H4 (cell line): Measurements from ENCODE around the gene ADGRB3. TPM values are rescaled to one million over a fixed set of nuclear protein-coding genes. Genes with fewer than 3 reads are reported as not detected.
"Not testable (repeated sequence)": the region's sequence is repeated elsewhere in the genome, so short reads cannot be mapped to it uniquely, and the experiment has no call there.

Experiments used
- DNase-seq: peaks from one replicate; pipeline ENCODE4 v3.0.0-alpha.2; 2015; ENCODE audit warnings: low spot score
- total RNA-seq: library from RNA; depleted of rRNA; stranded (reverse); fragments of >200 nt; shearing (Covaris generic); gene quantifications from 2 replicates; pipeline ENCODE4 v1.2.3, GENCODE V29; 2014

The ADGRB3 gene
- total RNA-seq, 1 experiment from 2014 or later, result 0.79 TPM

DNA sequence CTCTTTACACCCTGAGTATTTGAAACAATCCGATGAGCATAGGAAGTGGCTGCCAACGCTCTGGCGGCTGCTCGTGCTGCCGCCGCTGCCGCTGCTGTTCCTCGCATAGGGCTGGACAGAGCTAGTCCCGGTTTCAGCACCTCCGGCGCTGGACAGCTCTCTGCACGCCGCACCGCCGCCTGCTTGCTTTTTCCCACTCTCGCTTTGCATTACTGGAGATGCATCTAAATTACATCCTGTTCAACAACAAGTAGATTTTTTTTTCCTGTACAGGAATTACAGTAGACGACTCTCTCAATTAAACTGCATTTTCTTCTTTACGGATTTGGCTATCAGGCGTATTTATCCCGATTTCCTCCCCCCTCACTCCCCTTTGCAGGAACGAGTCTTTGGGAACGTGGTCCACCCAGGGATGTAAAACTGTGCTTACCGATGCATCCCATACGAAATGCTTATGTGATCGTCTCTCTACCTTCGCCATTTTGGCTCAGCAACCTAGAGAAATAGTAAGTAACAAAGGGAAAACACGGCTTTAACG lies 597.9 kb downstream of the ADGRB3 start:
- peak; percentile 47 for DNase-seq

DNA sequence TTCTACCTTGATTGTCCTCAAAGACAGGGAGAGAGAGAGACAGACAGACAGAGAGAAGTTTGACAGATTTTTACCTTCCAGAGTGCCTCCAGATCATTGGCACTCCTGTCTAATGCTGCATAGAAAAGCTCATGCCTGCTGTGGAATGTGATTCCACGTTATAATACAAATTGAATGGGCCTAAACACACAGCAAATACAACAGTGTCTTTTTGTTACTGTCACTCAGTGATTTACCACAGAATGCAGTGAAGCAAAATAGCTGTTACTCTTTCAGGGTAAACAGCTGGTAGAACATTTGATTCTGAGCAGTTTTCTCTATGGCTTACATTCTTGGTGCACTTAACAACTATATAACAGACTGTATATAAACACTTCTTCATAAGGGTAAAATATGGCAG lies 603.0 kb downstream of the ADGRB3 start:
- no peak for DNase-seq

DNA sequence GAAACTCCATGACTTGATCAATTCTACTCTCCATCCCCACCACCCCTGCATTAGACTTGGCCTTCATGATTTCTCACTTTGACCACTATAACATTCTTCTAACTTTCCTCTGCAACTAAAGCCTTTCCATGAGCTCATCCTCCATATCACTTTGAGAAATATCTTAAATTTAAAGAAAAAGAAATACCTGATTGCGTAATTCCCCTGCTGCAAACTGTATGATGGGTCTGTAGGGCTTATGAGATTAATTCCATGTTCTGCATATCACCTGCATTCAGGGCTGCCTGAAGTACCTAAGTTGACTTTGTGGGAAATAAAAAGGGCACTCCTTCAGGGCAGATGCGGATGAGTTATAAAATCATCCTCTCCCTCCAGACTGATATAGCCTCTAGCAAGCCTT lies 611.9 kb downstream of the ADGRB3 start:
- DNase-seq, result no peak

DNA sequence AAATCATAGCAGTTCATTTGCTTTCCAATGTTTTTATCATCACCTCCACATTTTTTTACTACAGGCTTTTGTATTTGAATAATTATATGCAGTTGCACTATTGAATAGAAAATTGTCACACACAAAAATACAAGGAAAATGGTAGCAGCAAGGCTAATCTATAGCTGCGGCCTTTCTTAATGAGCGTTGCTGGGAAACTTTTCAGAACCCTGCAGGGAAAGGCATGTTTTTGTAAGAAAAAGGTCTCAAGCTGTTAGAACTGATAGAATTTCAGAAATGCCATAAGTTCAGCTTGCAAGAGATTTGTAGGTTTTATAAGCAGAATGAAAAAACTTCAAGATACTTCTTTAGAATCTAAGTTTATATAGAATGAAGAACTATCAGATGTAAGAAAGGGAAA lies 625.9 kb downstream of the ADGRB3 start:
- no peak for DNase-seq

DNA sequence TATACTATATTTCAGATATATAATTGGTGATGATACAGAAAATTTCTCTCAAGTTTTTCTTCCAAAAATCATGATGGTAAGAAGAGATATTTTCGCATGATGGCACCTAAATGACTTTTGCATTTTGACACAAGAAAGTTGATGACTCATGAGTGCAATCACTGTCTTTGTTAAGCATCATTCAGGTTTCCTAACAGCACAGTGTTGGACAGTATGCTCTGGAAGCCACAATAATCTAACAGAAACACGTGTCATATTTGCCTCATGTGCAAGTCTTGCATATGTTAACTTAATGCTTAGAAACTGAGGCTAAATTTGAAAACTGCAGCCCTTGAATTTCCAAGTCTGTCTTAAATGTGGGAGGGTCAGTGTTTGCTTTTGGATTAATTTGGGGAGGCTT lies 628.2 kb downstream of the ADGRB3 start:
- DNase-seq, result no peak

DNA sequence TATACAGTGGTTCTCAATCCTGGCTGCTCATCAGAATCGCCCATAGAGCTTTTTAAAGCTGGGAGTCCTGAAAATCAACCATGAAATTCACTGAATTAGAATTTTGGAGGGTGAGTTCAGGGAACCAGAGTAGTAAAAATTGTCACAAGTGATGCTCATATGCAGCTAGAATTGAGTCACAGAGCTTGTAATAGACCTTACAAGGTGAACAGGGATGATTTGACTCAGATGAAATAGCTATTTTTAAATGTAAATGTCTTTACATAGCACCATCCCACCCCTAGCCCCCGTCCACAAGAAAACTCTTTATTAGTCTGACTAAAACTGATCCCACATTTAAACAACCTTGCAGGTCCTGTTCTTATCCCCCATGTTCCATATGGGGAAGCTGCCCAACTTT lies 630.0 kb downstream of the ADGRB3 start:
- DNase-seq, result no peak

DNA sequence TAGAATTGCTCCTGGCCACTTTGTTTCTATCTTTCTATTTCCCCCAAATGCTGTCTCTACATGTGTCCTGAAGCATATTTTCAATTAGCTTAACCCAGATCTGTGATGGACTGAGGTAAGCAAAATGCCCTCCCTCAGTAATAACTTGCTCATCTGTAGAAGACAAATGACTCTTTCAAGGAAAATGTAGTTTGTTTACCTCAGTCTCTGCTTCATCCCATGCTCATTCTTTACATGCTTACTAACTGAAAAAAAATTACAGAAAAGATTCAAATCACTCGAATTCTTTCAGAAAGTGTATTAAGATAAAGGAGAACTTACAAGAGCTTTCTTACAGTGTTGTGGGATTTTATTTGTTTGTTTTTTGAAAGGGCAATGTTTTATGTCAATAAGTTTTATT lies 630.6 kb downstream of the ADGRB3 start:
- no peak for DNase-seq

DNA sequence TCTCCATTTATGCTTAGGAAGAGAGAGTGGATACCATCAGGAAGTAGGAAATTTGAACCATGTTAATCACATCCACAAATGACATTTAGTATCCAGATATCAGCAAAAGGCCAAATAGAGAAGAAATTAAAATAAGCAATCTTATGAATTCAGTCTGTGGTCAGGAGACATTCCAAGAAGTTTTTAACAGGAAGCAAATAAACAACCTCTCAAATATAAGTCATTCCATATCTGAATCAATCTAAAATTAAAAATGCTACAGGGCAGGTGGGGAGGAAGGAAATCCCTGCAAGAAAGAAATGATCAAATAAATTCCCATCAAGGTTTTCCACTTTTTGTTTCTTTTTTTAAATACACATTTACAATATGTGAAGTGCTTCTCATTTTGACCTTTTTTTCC lies 641.1 kb downstream of the ADGRB3 start:
- DNase-seq, result no peak

DNA sequence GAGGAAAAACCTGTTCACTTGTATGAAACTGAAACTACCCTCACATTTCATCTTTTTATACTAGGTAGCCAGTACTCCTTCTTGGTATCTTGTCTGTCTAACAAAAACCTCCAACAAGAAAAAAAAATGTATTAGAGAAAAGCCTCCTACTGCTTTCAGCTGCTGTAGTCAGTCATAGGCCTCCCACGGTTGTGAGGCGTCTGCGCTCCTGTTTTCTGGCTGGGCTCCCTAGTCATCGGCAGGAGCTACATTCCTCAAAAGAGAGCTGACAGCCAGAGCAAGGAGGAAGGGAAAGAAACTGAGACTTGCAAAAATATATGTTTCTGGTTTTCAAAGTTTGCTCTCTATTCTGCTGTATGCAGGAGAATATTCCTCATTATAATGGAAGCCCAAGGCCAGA lies 644.7 kb downstream of the ADGRB3 start:
- DNase-seq, result no peak

DNA sequence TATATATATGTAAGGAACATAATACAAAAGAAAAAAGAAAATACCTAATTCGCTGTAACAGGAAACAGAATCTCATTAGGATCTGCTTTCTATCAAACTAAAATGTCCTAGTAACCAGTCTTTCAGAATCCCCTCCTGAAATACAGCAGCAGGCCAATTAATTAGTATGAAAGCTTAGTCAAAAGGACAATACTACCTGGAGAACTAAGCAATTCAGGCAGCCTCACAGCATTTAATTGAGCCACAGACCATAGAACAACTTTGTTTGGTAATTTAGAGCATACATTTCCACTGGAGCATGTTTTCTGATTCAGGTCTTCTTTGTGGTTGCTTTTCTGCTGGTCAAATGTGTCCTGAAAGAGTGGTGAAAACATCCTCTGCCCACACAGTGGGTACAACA lies 645.8 kb downstream of the ADGRB3 start:
- no peak for DNase-seq

DNA sequence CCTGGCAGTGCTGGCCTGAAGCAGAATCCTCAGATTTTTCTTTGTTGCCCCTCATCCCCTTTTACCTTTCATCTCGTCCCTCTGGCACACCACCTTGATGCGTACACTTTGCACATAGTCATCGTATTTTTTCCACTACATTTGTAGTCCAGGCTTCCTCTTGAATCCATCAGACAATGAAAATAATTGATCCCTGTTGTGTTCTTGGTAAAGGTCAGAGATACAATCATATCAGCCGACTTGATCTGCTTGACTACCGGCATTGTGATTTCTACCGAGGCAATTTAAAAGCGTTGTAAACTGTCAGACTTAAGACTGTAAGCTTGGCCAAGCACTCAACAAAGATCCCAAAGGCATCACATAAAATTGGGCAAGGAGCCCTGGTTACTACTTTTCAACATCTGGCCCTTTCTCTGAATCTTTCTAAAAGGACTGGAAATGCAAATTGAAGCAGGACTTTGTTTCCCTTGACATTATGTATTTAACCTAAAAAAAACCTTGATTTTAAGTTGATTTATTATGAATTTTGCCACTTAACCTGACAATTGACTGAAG lies 649.2 kb downstream of the ADGRB3 start:
- DNase-seq, result no peak

DNA sequence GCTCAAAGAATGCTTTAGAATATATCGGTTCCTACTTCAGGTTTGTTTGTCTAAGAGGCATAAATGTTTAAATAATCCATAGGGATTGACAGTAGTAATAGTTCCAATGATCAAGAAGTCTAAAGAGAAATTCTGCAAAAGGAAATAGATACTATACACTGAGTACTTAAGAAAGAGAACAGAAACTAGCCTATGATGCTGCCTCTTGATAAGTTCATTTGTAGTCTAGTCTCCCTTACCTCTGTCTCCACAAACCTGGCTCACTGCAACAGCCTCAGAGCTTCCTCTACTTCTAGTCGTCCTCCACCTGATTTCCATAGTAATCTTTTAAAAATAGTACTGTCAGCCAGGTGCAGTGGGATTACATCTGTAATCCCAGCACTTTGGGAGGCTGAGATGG lies 650.0 kb downstream of the ADGRB3 start:
- no peak for DNase-seq

DNA sequence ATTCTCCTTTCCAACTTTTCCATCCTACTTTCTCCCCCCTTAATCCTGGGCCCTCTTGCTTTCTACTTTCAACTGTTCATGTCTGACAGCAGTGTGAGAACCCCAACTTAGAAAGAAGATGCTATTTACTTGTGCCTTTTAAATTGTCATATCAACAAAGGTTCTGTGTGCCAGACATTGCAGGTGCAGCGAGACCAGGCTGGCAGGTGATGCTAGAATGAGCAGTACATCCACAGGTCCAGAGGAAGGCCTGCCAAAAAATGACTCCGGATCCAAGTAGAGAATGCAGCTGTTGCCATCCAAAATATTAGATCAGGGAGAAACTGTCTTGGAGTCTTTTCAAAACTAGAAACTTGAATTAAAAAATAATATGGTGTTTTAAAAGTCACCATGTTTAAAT lies 651.2 kb downstream of the ADGRB3 start:
- no peak for DNase-seq

DNA sequence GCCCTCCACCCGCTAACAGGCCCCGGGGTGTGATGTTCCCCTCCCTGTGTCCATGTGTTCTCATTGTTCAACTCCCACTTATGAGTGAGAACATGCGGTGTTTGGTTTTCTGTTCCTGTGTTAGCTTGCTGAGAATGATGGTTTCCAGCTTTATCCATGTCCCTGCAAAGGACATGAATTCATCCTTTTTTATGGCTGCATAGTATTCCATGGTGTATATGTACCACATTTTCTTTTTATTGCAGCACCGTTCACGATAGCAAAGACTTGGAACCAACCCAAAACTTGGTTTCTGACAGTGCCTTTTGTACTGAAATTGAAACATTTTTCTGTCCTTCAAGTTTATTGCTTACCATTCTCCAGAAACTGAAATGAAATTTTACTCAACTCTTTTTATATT lies 653.1 kb downstream of the ADGRB3 start:
- not testable (repeated sequence) for DNase-seq

DNA sequence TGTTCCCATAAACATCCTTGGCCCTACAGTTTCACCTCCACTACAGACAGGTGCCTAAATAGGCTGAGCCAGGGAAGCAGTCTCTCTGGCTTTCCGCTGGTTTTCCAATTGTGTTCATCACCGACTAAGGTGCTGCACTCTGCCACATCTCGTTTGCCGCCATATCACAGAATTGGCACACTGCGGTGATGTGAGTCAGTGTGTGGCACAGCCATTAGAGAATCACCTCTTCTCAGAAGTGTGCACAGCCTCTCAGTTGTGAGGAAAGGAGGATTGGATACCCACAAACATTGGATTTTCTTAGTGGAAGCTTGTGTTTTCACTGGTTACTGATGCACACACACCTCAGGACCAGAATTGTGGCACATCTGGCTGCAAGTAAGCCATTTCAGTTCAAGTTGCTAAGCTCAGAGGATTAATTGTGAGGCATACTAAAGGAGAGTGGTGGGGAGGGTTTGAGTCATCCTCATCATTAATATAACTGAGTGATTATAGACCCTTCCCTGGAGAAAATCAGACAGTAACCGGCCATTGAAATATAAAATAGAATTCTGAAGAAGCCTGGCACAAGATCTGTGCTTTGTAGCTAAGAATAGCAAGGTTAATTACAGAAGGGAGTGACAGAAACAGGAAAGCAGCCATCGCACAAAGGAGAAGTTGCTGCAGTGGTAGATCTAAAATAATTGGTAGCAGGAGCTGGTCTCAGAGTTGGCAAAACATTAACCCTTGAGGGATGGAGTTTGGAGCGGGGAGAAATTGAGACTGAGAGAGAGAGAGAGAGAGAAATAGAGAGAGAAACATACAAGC lies 654.8 kb downstream of the ADGRB3 start:
- DNase-seq, result no peak

DNA sequence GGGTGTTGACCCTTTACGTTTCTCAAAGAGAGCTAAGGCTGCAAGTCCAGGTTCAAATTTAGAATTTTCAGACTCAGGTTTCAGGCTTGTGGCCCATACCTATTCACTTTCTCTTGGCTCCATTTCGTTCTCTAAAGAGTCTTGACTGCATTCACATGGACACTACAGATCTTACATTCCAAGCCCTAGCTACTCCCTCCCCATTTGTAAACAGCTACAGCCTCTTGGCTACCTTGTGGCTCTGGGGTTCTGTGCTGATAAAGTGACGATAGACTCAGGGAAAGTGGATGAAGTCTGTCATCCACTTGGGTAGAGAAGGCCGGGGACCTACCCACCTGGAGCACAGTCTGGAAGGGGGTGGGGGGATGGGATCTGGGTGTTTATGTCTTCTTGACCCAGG lies 658.4 kb downstream of the ADGRB3 start:
- no peak for DNase-seq

DNA sequence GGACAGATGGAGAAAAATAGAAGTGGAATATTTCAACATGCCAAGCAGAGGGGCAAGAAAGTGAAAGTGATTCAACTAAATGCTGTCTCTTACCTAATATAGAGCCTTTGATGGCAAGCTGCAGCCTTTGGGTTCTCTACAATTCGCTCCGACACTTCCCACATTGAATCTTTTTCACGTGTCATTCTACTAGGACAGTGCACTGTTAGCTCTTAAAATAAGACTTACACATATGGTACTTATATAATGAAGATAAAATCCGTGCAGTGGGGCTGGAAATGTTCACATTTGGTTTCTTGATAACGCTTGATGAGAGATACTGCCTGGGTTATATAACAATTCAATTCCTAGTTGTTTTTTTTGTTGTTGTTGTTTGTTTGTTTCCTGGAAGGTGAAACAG lies 659.3 kb downstream of the ADGRB3 start:
- DNase-seq, result no peak

DNA sequence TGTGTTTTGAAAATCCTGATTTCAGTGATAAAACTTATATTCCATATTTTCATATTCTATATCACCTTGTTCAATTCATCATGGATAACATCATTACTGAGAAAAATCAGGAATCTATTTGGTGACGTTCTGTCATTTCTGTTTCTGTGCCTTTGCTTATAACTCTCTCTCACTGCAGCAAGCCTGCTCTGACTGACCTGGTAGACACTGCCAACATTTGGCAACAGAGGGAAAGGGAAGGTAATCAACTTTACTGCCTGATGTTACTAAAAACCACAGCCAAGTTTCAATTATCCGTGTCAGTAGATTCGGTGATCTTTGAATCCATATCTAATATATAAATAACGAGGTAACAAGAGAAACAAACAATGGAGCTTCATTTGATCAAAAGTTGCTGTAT lies 659.8 kb downstream of the ADGRB3 start:
- DNase-seq, result no peak

DNA sequence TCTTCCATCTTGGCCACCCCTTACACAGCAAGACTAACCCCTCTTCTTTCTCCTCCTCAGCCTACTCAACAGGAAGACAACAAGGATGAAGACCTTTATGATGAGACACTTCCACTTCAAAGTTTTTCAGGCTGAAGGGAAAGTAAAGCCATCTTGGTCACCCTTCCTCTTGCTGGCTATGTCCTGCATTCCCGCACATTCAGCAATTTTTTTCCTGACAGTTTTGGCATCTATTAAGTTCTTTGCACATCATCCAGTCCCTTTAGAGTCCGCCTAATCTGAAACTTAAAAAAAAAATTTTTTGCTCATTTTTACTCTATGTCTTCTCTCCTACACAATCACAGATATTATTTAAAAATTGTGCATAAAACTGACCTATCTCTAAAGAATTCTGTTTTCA lies 668.3 kb downstream of the ADGRB3 start:
- no peak for DNase-seq

DNA sequence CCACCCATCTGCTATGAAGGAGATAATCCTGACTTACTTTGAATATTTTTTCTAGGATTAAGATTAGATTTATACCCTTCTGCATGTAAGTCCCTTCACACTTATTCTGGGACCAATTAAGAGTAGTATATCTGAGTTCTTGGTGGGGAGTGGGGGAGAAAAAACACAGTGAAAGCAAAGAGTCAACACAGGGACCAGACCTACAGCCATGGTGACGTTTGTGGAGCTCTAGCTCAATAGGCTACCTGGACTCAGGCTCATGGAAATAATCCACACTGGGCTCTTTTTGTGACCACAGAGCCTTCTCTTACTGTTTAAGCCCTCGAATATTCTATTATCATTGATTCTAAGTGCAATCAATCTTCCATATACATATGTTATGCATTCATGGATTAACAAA lies 670.4 kb downstream of the ADGRB3 start:
- no peak for DNase-seq

DNA sequence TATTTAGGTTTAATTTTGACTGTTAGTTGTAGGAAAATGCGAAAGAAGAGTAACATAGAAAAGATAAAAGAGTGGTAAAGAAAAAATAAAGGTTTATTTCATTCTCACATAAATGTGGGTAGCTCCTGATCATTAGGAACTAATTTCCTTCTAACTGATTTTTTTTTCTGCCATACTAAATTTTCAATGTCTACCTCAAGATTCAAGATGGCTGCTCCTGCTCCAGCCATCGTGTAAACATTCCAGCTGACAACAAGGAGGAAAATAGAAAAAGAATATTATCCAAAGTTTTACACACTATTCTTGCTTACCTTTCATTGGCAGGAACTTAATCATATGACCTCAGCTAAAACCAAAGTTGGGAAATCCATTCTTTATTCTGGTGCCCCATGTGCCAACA lies 673.5 kb downstream of the ADGRB3 start:
- DNase-seq, result no peak

DNA sequence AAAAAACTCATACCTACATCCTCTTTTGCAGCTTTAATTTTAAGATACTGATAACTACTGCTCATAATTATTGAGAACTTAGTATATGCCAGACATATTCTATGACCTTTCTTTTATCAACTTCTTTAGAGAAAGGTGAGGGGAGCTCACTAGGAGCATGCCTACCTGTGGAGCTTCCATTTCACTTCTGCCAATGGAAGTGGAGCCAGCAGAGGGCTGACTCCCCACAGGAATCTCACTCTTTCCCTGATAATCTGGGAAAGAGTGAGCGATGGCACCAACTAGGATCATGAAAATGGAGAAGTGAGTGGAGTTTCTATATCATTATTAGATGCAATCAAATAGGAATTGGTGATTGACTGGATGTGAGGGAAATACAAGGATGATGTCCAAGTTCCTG lies 676.8 kb downstream of the ADGRB3 start:
- no peak for DNase-seq

DNA sequence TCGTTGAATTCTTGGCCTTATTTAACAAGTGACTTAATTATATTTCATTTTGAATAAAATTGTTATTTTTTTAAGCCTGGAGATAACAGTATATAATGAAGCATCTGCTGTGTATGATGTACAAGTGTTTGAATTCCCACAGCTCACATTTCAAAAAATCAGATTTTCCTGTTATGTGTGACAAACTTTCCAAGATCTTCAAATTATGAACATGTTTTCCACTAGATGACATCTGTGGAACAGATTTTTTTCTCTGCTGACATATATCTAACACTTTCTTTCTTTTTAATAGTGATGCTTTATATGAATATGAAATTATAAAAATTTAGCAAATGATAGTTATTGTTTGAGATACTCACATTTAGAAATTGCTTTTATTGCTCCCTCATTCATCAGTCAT lies 678.9 kb downstream of the ADGRB3 start:
- DNase-seq, result no peak

DNA sequence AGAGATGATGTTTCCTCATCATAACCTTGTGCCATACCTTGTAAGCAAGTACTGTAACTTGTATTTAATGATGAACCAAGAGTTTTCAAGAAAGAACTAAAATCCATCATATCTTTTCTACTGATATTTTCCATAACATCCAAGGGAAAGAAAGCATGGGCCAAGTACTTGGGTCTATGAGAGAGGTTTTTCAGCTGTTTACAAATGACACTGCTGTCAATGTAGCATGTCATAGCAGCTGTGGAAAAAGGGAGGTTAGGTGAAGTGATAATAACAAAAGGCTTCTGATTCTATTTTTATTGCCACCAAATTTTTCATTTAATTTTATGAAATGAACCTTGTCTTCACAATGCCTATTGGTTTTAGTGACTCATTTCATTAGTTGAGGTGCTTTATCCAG lies 679.4 kb downstream of the ADGRB3 start:
- no peak for DNase-seq
